ENCODE results near the gene COL27A1. TPM values are rescaled to one million over a fixed set of nuclear protein-coding genes. Genes with fewer than 3 reads are reported as not detected.

COL27A1 gene
- total RNA-seq, 2 experiments from 2014 or later, result 8.4 to 9.7 TPM

GRCh38 chr9:114279693-114280092 lies 124.4 kb downstream of the COL27A1 start:
- ATAC-seq, result no peak
- no peaks in the 10 kb centered on the region for H3K36me3 Mint-ChIP-seq (ENCODE audit: low read depth)
- peaks cover 1% of the 10 kb centered on the region for H3K27me3 Mint-ChIP-seq
- TF ChIP-seq, protein P1, sequence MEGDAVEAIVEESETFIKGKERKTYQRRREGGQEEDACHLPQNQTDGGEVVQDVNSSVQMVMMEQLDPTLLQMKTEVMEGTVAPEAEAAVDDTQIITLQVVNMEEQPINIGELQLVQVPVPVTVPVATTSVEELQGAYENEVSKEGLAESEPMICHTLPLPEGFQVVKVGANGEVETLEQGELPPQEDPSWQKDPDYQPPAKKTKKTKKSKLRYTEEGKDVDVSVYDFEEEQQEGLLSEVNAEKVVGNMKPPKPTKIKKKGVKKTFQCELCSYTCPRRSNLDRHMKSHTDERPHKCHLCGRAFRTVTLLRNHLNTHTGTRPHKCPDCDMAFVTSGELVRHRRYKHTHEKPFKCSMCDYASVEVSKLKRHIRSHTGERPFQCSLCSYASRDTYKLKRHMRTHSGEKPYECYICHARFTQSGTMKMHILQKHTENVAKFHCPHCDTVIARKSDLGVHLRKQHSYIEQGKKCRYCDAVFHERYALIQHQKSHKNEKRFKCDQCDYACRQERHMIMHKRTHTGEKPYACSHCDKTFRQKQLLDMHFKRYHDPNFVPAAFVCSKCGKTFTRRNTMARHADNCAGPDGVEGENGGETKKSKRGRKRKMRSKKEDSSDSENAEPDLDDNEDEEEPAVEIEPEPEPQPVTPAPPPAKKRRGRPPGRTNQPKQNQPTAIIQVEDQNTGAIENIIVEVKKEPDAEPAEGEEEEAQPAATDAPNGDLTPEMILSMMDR (IDR thresholded peaks at IDR 0.05), result no peak
- H3K4me3 Mint-ChIP-seq, result no peak overlapping the region
- no peaks in the 10 kb centered on the region for H3K4me1 Mint-ChIP-seq (ENCODE audit: low read depth)
- no peaks in the 10 kb centered on the region for H3K9me3 Mint-ChIP-seq
- DNase-seq, result no peak
- CTCF ChIA-PET, result interaction anchor here (6.2 kb wide), 1 partner anchor 12 kb away, joined by 30 read pairs; no protein-coding TSS in a partner anchor
- H3K27ac Mint-ChIP-seq, result no peak overlapping the region
- intact Hi-C loops (cut with micrococcal nuclease), result no loop called here
- POLR2A ChIA-PET, result no interaction called here

DNA sequence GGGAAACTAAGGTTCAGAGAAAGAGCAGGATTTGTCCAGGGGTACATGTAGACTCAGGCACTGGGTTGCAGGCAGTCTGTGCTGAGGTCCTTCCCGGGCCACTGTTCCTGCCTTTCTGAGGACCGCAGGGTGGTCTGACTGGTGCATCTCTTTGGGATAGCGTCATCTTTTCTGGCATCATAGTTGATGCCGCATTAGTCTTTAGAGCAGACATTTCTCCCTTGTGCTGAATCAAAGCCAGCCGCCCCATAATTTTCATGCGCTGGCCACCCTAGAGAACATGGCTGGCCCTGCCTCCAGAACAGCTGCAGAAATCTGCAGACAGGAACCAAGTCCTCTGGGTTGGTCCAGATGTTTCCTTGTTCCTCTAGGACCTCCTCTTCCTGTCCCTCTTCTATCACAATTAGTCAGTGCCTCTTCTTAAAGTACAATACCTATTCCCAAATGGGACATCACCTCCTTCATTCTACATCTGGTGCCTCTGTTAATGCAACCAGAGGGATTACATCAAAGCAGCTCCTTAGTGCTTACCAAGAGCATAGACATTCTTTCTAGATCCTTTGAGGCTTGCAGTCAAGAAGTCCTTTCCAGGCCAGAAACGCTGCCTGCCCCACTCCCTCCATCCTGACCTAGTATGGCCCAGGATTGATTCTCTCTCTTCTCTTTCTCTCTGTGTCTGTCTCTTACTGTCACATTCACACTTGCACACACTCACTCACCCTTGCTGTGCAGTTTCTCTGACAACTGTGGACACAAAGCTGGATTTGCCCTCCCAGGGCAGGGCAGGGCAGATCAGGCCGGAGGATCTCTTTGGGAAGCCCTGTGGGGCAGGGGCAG lies 125.5 kb downstream of the COL27A1 start:
- no peaks in the 10 kb centered on the region for H3K4me1 Mint-ChIP-seq (ENCODE audit: low read depth)
- H3K36me3 Mint-ChIP-seq (ENCODE audit: low read depth), result no peaks in the 10 kb centered on the region
- H3K27ac Mint-ChIP-seq, result no peak overlapping the region
- no peak overlapping the region for H3K4me3 Mint-ChIP-seq
- intact Hi-C loops (cut with micrococcal nuclease), result no loop called here
- ChIA-PET POLR2A (interaction anchor here (1.2 kb wide), 1 partner anchor 21 kb away, joined by 3 read pairs; no protein-coding TSS in a partner anchor), CTCF (interaction anchor here (6.2 kb wide), 1 partner anchor 11 kb away, joined by 30 read pairs; no protein-coding TSS in a partner anchor)
- H3K27me3 Mint-ChIP-seq, result peaks cover 1% of the 10 kb centered on the region
- no peaks in the 10 kb centered on the region for H3K9me3 Mint-ChIP-seq
- ATAC-seq (no peak), DNase-seq (no peak)
- TF ChIP-seq, protein P1 (IDR thresholded peaks at IDR 0.05), result no peak

GRCh38 chr9:114281473-114282103 lies 126.3 kb downstream of the COL27A1 start:
- DNase-seq, result no peak
- Mint-ChIP-seq H3K27ac (no peak overlapping the region), H3K9me3 (no peaks in the 10 kb centered on the region), H3K4me1 (ENCODE audit: low read depth) (no peaks in the 10 kb centered on the region), H3K4me3 (no peak overlapping the region), H3K36me3 (ENCODE audit: low read depth) (no peaks in the 10 kb centered on the region), H3K27me3 (peaks cover 1% of the 10 kb centered on the region)
- no peak for ATAC-seq
- intact Hi-C loops (cut with micrococcal nuclease), result no loop called here
- TF ChIP-seq, protein P1 (IDR thresholded peaks at IDR 0.05), result no peak
- CTCF ChIA-PET, result interaction anchor here (6.2 kb wide), 1 partner anchor 10 kb away, joined by 30 read pairs; no protein-coding TSS in a partner anchor
- POLR2A ChIA-PET, result interaction anchor here (1.2 kb wide), 1 partner anchor 21 kb away, joined by 3 read pairs; no protein-coding TSS in a partner anchor

- DNase-seq, result no peak
- H3K27ac Mint-ChIP-seq, result no peak overlapping the region
Measured at GRCh38 chr9:114282104-114282485, 126.8 kb downstream of the COL27A1 start.

More at GRCh38 chr9:114282104-114282485, 126.8 kb downstream of the COL27A1 start:
- Mint-ChIP-seq H3K9me3 (no peaks in the 10 kb centered on the region), H3K4me1 (ENCODE audit: low read depth) (no peaks in the 10 kb centered on the region), H3K27me3 (peaks cover 1% of the 10 kb centered on the region), H3K36me3 (ENCODE audit: low read depth) (no peaks in the 10 kb centered on the region), H3K4me3 (no peak overlapping the region)
- intact Hi-C loops (cut with micrococcal nuclease), result no loop called here
- ChIA-PET CTCF (interaction anchor here (6.2 kb wide), 1 partner anchor 9 kb away, joined by 30 read pairs; no protein-coding TSS in a partner anchor), POLR2A (no interaction called here)
- TF ChIP-seq, protein P1 (IDR thresholded peaks at IDR 0.05), result no peak
- no peak for ATAC-seq
